ENCODE measurements around the gene CYP4X1. TPM values are rescaled to one million over a fixed set of nuclear protein-coding genes. Genes with fewer than 3 reads are reported as not detected.

CYP4X1 gene
- total RNA-seq, 1 experiment from 2014 or later, result 0.44 TPM

DNA sequence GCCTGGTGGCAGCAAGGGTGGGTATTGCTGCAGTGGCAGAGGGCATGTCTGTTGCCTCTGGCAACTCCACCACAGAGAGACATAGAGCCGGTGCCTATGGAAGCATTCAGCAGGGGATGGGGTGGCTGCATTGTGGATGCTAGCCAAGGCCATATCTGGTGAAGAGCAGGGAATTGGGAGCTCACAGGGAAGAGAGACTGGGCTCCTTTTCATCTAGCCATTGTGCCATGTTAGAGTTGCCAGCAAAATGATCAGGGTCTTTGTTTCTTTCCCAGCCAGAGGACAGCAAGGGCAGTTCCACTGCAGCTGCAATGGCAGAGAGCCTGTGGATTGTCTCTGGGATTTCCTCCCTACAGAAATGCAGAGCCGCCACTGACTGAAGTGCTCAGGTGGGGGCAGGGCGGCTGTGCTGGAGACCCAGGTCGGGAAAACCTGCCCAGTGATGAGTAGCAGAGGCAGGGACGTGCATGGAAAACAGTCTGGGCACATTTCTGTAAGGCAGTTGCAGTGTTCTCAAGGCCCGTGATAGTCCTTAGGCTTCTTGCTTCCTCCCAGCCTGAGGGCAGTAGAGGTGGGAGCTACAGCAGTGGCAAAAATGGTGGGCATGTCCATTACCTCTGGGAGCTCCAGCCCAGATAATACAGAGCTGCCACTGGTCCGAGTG, 40.2 kb upstream of the CYP4X1 start:
- Histone ChIP-seq H3K4me1 (ENCODE audit: insufficient read depth, low read length) (peaks cover 5% of the 10 kb centered on the region; the same call in 1 of the 2 replicates), H3T11ph (ENCODE audit: low read length) (no peak overlapping the region), H2AFZ (ENCODE audit: low read length) (no peak overlapping the region), H2BK20ac (ENCODE audit: low read depth, low read length, poor library complexity, severe bottlenecking) (no peak overlapping the region), H3K14ac (ENCODE audit: insufficient read depth, low read length) (peak overlapping the region; percentile 39; the same call in 1 of the 2 replicates), H3K23ac (ENCODE audit: insufficient read length, low read depth, low read length) (no peak overlapping the region), H2BK120ac (ENCODE audit: low read depth, low read length, poor library complexity, severe bottlenecking) (no peak overlapping the region), H4K20me1 (ENCODE audit: control insufficient read depth, insufficient read depth, insufficient read length) (no peaks in the 10 kb centered on the region), H3K23me2 (ENCODE audit: insufficient read length, low read depth, low read length, poor library complexity, severe bottlenecking) (no peaks in the 10 kb centered on the region), H2AK5ac (ENCODE audit: insufficient read length, low read length) (no peak overlapping the region), H4K91ac (ENCODE audit: insufficient read length, low read depth, low read length) (no peak overlapping the region), H2BK5ac (ENCODE audit: insufficient read length, low read length) (no peak overlapping the region), H2BK15ac (ENCODE audit: low read depth, low read length) (no peak overlapping the region), H3K18ac (ENCODE audit: insufficient read length, low read depth, low read length) (peak overlapping the region; percentile 14), H3K4ac (ENCODE audit: low read depth, low read length) (no peak overlapping the region), H4K8ac (replicated peaks; ENCODE audit: insufficient read length, low read depth, low read length) (no peak overlapping the region), H3K4me2 (ENCODE audit: insufficient read depth, insufficient read length, low read length) (no peak overlapping the region), H2BK12ac (ENCODE audit: insufficient read length, low read depth, low read length) (no peak overlapping the region), H4K5ac (ENCODE audit: insufficient read length, low read depth, low read length) (no peak overlapping the region), H3K9ac (ENCODE audit: extremely low read depth, insufficient read length, low read length) (no peak overlapping the region), H3K56ac (ENCODE audit: insufficient read length, low read depth, low read length) (no peak overlapping the region), H3K27ac (ENCODE audit: insufficient read length, low read depth, low read length) (no peak overlapping the region), H3K27me3 (ENCODE audit: insufficient read depth, low read length) (no peaks in the 10 kb centered on the region), H3K79me1 (ENCODE audit: insufficient read depth, low read depth, low read length, poor library complexity, severe bottlenecking) (no peaks in the 10 kb centered on the region), H3K9me3 (ENCODE audit: control insufficient read depth, low read depth, low read length) (no peaks in the 10 kb centered on the region), H3K79me2 (ENCODE audit: insufficient read depth, low read length) (no peaks in the 10 kb centered on the region)
- Mint-ChIP-seq H3K27me3 (ENCODE audit: low read depth) (peaks cover 10% of the 10 kb centered on the region), H3K9me3 (peaks cover 11 to 24% of the 10 kb centered on the region in 2 experiments), H3K27ac (peak overlapping the region; percentile 10 to 92 (median 65); a peak in 4 of 7 replicates), H3K4me1 (peaks cover 30 to 31% of the 10 kb centered on the region in 2 experiments), H3K36me3 (ENCODE audit: insufficient read depth in 1 of 3, low read depth in 3 of 3) (peaks cover 0 to 7% (median 0%) of the 10 kb centered on the region in 3 experiments; a peak in 3 of 7 replicates), H3K4me3 (peak overlapping the region; percentile 26 to 57; a peak in 3 of 5 replicates)
- WGBS (ENCODE audit: extremely low coverage, insufficient read length, low lambda C conversion rate), result no CpG with 5 or more reads among the region's 7 CpGs
- TF ChIP-seq, protein P1, sequence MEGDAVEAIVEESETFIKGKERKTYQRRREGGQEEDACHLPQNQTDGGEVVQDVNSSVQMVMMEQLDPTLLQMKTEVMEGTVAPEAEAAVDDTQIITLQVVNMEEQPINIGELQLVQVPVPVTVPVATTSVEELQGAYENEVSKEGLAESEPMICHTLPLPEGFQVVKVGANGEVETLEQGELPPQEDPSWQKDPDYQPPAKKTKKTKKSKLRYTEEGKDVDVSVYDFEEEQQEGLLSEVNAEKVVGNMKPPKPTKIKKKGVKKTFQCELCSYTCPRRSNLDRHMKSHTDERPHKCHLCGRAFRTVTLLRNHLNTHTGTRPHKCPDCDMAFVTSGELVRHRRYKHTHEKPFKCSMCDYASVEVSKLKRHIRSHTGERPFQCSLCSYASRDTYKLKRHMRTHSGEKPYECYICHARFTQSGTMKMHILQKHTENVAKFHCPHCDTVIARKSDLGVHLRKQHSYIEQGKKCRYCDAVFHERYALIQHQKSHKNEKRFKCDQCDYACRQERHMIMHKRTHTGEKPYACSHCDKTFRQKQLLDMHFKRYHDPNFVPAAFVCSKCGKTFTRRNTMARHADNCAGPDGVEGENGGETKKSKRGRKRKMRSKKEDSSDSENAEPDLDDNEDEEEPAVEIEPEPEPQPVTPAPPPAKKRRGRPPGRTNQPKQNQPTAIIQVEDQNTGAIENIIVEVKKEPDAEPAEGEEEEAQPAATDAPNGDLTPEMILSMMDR (conservative IDR thresholded peaks at IDR 0.05), result no peak
- peak; percentile 54 for DNase-seq
